Left lung (tissue), 10 donors: Measurements from ENCODE around the gene PPIP5K1. TPM values are rescaled to one million over a fixed set of nuclear protein-coding genes. Genes with fewer than 3 reads are reported as not detected.

Source experiments
- ATAC-seq: fragments of 200-7000 bp; cut with Tn5 transposase; one replicate; pipeline ENCODE4 v1.9.1; 2020; ENCODE audit warnings: moderate library complexity
- DNase-seq, 4 donors: peaks; one replicate each; pipeline ENCODE4 v3.0.0-alpha.2; 2013 to 2020
- H3K27ac ChIP-seq, 2 donors: fragments of 200-600 bp; sonication (generic) in 1 of 2; one replicate each; pipeline versions ENCODE4 v1.5.0 to v1.8.0; 2020 to 2021
- H3K27me3 ChIP-seq, 2 donors: fragments of 200-600 bp; sonication (generic) in 1 of 2; one replicate each; pipeline versions ENCODE4 v1.5.0 to v1.8.0; 2020 to 2021
- H3K36me3 ChIP-seq, 2 donors: fragments of 200-600 bp; sonication (generic) in 1 of 2; one replicate each; pipeline versions ENCODE4 v1.5.0 to v1.8.0; 2020 to 2021
- H3K4me1 ChIP-seq, 2 donors: fragments of 200-600 bp; one replicate each; pipeline ENCODE4 v1.8.0; 2021
- H3K4me3 ChIP-seq, 2 donors: fragments of 200-600 bp; sonication (generic) in 1 of 2; one replicate each; pipeline versions ENCODE4 v1.5.0 to v1.8.0; 2020 to 2021; ENCODE audit warnings: mild to moderate bottlenecking in 1 of 2
- H3K9me3 ChIP-seq, 2 donors: fragments of 200-600 bp; sonication (generic) in 1 of 2; one replicate each; pipeline versions ENCODE4 v1.5.0 to v1.8.0; 2020 to 2021
- CTCF ChIP-seq, 2 donors: fragments of 200-600 bp; sonication (generic) in 1 of 2; IDR thresholded peaks; one replicate each; pipeline versions ENCODE4 v1.5.0 to v1.8.0; 2021; ENCODE audit warnings: antibody characterized with exemption in 2 of 2
- intact Hi-C, 2 donors: fragments of 100-400 bp; cut with DNase I; formaldehyde crosslinking; loops; one replicate each; pipeline versions ENCODE4 v1.11.2 to v1.14.2; 2022
- polyA plus RNA-seq, 6 donors: library from polyadenylated mRNA; unstranded; fragments of 120-200 nt; gene quantifications; one replicate each; pipeline ENCODE4 v1.2.1, GENCODE V29; 2013; ENCODE audit not compliant: insufficient read length in 6 of 6
- total RNA-seq, 2 donors: library from RNA; stranded (reverse); fragmentation: NEBNext Ultra II Directional; extraction: Animal tissue kit (Norgen Biotek cat#: 25700); gene quantifications; one replicate each; pipeline ENCODE4 v1.2.1, GENCODE V29; 2021
- donor health status: DM: no; HTN: yes; CAD: no.
- donor health status: DM: no; HTN: no; CAD: no.

PPIP5K1 gene
- total and polyA plus RNA-seq, 8 donors = 20.2 to 35.7 (median 28.3) TPM

DNA sequence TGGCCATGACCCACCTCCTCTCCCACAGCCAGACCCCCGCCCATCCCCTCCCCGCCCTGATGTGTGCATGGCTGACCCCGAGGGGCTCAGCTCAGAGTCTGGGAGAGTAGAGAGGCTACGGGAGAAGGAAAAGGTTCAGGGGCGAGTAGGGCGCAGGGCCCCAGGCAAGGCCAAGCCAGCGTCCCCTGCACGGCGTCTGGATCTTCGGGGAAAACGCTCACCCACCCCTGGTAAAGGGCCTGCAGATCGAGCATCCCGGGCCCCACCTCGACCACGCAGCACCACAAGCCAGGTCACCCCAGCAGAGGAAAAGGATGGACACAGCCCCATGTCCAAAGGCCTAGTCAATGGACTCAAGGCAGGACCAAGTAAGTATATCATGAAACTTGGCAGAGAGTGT, 60.9 kb downstream of the PPIP5K1 start:
- no peak for DNase-seq
- Histone ChIP-seq H3K36me3 (peaks cover 0 to 4% of the 10 kb centered on the region in 2 donors), H3K4me1 (no peaks in the 10 kb centered on the region), H3K27me3 (no peaks in the 10 kb centered on the region), H3K27ac (no peak overlapping the region), H3K4me3 (no peak overlapping the region), H3K9me3 (no peaks in the 10 kb centered on the region)
- ATAC-seq = no peak
- TF ChIP-seq CTCF (IDR thresholded peaks at IDR 0.05) = no peak
- intact Hi-C loops = no loop called here

DNA sequence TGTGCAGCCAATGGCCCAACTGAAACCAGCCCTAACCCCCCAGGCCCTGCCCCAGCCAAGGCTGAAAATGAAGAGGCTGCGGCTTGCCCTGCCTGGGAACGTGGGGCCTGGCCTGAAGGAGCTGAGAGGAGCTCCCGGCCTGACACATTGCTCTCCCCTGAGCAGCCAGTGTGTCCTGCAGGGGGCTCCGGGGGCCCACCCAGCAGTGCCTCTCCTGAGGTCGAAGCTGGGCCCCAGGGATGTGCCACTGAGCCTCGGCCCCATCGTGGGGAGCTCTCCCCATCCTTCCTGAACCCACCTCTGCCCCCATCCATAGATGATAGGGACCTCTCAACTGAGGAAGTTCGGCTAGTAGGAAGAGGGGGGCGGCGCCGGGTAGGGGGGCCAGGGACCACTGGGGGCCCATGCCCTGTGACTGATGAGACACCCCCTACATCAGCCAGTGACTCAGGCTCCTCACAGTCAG, 61.4 kb downstream of the PPIP5K1 start:
- intact Hi-C loops = no loop called here
- H3K36me3 ChIP-seq = no peaks in the 10 kb centered on the region

DNA sequence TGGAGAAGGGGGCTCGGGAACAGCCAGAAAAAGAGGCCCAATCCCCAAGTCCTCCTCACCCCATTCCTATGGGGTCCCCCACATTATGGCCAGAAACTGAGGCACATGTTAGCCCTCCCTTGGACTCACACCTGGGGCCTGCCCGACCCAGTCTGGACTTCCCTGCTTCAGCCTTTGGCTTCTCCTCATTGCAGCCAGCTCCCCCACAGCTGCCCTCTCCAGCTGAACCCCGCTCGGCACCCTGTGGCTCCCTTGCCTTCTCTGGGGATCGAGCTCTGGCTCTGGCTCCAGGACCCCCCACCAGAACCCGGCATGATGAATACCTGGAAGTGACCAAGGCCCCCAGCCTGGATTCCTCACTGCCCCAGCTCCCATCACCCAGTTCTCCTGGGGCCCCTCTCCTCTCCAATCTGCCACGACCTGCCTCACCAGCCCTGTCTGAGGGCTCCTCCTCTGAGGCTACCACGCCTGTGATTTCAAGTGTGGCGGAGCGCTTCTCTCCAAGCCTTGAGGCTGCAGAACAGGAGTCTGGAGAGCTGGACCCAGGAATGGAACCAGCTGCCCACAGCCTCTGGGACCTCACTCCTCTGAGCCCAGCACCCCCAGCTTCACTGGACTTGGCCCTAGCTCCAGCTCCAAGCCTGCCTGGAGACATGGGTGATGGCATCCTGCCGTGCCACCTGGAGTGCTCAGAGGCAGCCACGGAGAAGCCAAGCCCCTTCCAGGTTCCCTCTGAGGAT, 62.0 kb downstream of the PPIP5K1 start:
- Histone ChIP-seq H3K4me1 (no peaks in the 10 kb centered on the region), H3K27me3 (no peaks in the 10 kb centered on the region)

More for the DNA sequence above, 61.4 kb downstream of the PPIP5K1 start:
- ATAC-seq (no peak), DNase-seq (no peak)
- Histone ChIP-seq H3K27me3 (no peaks in the 10 kb centered on the region), H3K4me3 (no peak overlapping the region), H3K9me3 (no peaks in the 10 kb centered on the region), H3K27ac (no peak overlapping the region), H3K4me1 (no peaks in the 10 kb centered on the region)
- no peak for TF ChIP-seq CTCF (IDR thresholded peaks at IDR 0.05)

DNA sequence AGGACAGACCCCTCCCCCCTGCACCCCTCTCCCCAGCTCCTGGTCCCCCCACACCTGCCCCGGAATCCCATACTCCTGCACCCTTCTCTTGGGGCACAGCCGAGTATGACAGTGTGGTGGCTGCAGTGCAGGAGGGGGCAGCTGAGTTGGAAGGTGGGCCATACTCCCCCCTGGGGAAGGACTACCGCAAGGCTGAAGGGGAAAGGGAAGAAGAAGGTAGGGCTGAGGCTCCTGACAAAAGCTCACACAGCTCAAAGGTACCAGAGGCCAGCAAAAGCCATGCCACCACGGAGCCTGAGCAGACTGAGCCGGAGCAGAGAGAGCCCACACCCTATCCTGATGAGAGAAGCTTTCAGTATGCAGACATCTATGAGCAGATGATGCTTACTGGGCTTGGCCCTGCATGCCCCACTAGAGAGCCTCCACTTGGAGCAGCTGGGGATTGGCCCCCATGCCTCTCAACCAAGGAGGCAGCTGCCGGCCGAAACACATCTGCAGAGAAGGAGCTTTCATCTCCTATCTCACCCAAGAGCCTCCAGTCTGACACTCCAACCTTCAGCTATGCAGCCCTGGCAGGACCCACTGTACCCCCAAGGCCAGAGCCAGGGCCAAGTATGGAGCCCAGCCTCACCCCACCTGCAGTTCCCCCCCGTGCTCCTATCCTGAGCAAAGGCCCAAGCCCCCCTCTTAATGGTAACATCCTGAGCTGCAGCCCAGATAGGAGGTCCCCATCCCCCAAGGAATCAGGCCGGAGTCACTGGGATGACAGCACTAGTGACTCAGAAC, 62.8 kb downstream of the PPIP5K1 start:
- ATAC-seq (no peak), DNase-seq (no peak)
- no peak for TF ChIP-seq CTCF (IDR thresholded peaks at IDR 0.05)
- Histone ChIP-seq H3K9me3 (no peaks in the 10 kb centered on the region), H3K27ac (no peak overlapping the region), H3K27me3 (no peaks in the 10 kb centered on the region), H3K4me1 (no peaks in the 10 kb centered on the region), H3K36me3 (no peaks in the 10 kb centered on the region), H3K4me3 (no peak overlapping the region)
- intact Hi-C loops = no loop called here

More for the DNA sequence above, 62.0 kb downstream of the PPIP5K1 start:
- no peak for TF ChIP-seq CTCF (IDR thresholded peaks at IDR 0.05)
- no peak overlapping the region for H3K27ac ChIP-seq
- intact Hi-C loops = no loop called here
- no peaks in the 10 kb centered on the region for H3K9me3 ChIP-seq
- no peaks in the 10 kb centered on the region for H3K36me3 ChIP-seq
- H3K4me3 ChIP-seq = no peak overlapping the region
- no peak for ATAC-seq
- DNase-seq = no peak

GRCh38 chr15:43526261-43526930, 63.6 kb downstream of the PPIP5K1 start:
- ATAC-seq (no peak), DNase-seq (no peak)
- H3K9me3 ChIP-seq = no peaks in the 10 kb centered on the region
- H3K4me3 ChIP-seq = no peak overlapping the region
- intact Hi-C loops = no loop called here
- H3K27ac ChIP-seq = no peak overlapping the region
- no peaks in the 10 kb centered on the region for H3K36me3 ChIP-seq
- no peaks in the 10 kb centered on the region for H3K4me1 ChIP-seq
- no peaks in the 10 kb centered on the region for H3K27me3 ChIP-seq
- no peak for TF ChIP-seq CTCF (IDR thresholded peaks at IDR 0.05)
